NCI-H345 treated with DMSO at 0.1 percent for 48 hours (cell line): ENCODE measurements around the gene KCNIP1.

ENCODE experiments used
- DNase-seq: peaks from one replicate; lab custom pipeline; 2025; ENCODE audit not compliant: unreplicated experiment; lab: John Stamatoyannopoulos, UW

The KCNIP1 gene

GRCh38 chr5:170694911-170695310, 191.1 kb downstream of the KCNIP1 start:
- DNase-seq, result no peak

DNA sequence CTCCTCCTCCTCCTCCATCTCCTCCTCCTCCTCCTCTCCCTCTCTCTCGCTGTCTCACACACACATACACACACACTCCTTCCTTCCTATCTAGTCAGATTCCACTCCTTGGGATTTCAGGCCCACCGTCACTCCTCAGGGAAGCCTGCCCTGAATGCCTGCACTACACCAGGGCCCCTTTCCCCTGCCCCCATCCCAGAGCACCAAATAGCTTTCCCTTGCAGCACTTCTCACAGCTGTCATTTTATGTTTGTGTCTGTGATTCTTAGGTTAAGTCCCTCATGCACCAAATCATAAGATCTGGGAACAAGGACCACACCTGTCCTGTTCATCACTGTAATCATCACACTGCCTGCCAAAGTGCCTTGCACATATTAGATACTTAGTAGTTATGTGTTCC, 193.2 kb downstream of the KCNIP1 start:
- DNase-seq, result no peak

- no peak for DNase-seq
Observed at GRCh38 chr5:170700503-170700902, 196.7 kb downstream of the KCNIP1 start.

GRCh38 chr5:170701334-170701733, 197.5 kb downstream of the KCNIP1 start:
- DNase-seq, result peak; percentile 9

GRCh38 chr5:170704417-170705192, 200.8 kb downstream of the KCNIP1 start:
- no peak for DNase-seq

GRCh38 chr5:170709640-170710039, 205.8 kb downstream of the KCNIP1 start:
- no peak for DNase-seq

DNA sequence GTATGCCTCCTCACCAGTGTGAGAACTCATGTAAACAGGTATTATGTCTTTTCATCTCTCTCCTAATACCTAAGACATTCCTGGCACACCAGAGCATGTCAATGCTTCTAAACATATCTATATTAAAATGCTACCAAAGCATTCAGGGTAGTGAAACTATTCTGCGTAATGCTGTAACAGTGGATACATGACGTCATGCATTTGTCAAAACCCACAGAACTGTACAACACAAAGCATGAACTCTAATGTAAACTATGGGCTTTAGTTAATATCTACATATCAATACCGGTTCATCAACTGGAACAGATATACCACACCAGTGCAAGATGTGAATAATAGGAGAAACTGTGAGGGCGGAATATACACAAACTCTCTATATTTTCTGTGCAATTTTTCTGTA, 207.5 kb downstream of the KCNIP1 start:
- no peak for DNase-seq

DNA sequence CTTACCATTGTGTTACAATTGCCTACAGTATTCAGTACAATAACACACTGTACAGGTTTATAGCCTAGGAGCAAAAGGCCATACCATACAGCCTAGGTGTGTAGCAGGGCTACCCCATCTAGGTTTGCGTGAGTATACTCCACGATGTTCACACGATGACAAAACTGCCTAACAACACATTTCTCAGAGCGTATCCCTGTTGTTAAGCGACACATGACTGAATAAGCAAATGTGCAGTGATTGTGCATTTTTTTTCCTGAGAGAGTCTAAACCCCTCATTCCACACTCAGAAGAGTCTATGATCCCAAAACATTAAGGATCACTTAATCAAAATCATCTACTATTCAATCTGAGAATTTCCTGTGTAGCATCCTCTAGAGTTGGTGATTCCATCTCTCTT, 211.3 kb downstream of the KCNIP1 start:
- DNase-seq, result no peak

DNA sequence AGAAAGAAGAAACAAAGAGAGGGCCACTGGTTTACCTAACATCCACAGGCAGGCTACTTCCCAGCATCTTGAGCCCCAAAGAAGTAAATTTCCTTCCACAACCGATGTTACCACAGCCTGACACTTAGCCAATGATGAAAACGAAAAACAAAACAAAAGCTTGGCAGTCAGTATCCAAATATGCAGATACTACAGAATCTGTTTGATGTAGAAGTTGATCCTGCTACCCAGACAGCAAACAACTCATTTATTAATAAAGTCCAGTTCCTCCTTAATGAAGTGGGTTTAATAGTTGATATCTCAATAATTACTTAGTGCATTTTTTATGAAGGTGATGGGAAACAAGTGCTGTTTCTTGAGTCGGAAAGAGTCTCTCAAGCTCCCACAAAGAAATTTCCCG, 212.6 kb downstream of the KCNIP1 start:
- DNase-seq, result no peak

DNA sequence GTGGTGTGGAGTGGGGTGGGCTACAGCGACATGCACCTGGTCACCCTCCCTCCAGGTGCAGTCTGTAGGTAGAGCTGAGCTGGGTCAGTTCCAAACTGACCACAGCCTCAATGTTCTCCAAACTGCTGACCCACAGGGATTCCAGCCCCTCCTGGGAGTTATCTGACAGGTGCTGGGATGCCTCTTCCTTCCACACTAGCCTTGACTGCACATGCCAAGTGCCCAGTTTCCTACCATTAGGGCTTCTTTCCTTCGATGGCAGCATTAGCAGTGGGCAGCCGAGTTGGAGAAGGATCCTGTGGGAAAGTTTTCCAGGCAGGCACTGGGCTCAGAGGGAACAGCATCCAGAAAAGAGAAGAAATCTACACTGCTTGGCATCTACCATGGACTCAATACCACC, 215.7 kb downstream of the KCNIP1 start:
- DNase-seq, result no peak

DNA sequence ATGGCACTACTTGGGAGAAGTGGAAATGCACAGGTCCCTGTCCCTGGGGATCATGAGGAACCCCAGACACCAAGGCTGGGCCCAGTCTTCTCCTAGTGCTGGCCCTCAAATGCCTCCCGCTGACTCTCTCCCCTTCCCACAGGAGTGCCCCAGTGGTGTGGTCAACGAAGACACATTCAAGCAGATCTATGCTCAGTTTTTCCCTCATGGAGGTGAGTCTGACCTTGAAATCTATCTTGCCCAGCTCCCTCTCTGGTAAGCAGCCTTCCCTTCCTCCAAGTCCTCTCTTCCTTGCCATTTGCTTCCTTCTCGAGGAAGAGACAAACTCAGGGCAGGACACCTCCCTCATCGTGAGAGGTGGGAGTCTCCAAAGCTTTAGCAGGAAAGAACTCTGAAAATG, 216.4 kb downstream of the KCNIP1 start:
- DNase-seq, result no peak

DNA sequence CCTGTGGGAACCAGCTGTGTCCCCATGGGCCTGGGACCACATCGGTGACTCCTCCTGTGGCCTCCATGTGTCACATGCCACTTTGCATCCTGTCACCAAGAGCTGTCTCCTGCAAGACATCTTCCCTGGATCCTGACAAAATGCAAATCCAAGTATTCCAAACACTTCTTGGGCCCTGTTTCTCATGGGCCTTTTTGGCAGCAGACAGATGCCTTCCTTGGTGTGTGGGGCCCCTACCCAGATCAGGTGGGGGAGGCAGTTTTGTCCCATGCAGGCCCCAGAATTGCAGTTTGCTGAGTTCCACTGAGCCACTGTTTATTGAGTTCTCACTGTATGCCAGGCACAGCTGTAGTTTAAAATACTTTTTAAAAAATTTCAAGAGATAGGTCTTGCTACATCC, 217.2 kb downstream of the KCNIP1 start:
- no peak for DNase-seq

GRCh38 chr5:170721681-170722080, 217.9 kb downstream of the KCNIP1 start:
- no peak for DNase-seq

DNA sequence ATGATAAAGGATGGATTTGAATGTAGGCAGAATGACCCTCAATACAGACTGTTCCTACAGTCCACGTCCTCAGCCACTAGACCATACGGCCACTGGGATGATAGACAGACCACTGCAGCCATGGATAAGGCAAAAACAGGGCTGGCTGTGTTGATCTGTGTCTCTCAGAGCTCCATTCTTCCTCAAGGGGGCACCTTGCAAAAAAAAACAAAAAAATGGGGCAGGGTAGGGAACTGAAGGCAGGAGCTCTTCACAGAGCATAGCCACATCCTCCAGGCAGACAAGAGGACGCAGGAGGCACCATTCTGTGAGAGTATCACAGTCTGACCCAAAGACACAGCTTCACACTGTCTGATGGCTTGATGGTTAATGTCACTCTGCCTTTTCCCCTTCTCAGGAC, 218.5 kb downstream of the KCNIP1 start:
- DNase-seq, result no peak

- no peak for DNase-seq
Observed at GRCh38 chr5:170731052-170731451, 227.2 kb downstream of the KCNIP1 start.

GRCh38 chr5:170732685-170733084, 228.9 kb downstream of the KCNIP1 start:
- no peak for DNase-seq

DNA sequence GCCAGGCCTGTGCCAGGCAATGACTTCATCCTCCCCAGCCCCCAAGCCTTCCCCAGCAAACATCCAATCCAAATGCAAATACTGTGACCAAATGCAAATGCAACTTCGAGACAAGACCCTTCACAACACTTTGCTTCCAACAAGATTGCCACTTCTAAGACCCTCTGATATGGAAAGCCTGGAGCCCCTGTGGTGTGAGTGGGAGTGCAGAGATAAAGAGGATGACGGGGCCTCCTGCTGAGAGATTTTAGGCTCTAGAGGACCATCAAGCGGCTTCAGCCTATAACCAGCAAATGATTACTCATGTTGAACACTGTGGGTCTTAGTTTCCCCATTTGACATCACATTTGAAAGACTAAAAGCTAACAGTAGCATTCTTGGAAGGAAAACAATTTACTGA, 233.1 kb downstream of the KCNIP1 start:
- DNase-seq, result no peak

DNA sequence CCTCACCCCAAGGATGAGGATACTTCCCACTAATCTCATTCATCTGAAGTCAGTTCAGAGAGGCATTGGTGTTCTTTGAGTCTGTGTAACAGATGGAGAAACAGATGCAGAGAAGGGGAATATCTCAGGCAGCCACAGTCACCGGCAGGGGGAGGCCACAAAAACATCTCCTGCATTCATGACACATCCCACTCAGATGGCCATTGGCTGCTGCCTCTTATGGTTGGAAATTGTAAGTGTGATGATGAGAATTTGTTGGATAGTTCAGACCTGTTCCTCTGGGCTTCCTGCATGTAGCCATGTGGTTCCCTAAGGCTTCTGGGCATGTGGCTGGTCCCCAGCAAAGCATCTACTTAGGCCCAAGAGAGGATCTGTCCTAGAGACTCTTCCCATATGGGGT, 233.8 kb downstream of the KCNIP1 start:
- no peak for DNase-seq

- DNase-seq, result no peak
Observed at GRCh38 chr5:170738840-170739239, 235.0 kb downstream of the KCNIP1 start.

- no peak for DNase-seq
Observed at GRCh38 chr5:170739446-170739845, 235.6 kb downstream of the KCNIP1 start.

- no peak for DNase-seq
Observed at GRCh38 chr5:170740551-170741205, 236.9 kb downstream of the KCNIP1 start.

DNA sequence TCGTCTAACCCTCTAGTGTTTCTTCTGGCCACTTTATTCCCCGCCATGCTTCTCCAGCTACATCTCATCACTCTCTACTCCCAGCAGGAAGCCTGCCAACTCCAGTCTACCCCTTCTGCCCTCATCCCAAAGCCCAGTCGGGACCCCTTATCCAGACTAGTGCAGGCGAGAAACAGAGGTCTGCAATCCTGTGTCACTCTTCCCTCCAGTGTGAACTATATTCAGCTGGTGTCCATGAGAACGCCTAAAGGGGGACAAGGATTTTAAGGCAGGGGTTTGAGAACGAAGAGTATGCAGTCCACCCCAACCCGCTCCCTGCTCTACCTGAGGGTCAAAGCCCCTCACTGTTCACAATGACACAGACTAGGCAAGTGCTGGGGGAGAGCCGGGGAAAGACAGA, 238.0 kb downstream of the KCNIP1 start:
- no peak for DNase-seq

DNA sequence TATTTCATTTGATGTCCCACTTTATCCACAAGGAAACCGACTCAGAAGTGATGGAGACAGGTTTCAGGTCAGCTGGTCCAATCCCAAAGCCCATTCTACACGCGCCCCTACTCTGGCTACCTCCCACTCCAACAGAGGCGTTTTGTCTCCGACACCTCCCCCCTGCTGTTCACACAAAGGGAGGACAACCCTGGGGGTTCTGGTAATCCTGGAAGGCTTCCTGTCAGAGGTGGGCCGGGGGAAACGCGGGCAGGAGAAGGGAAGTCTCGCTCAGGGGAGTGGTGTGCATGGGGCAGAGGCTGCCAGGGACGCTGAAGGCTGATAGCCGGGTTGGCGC, 240.0 kb downstream of the KCNIP1 start:
- no peak for DNase-seq
